ENCODE measurements around the gene PHOSPHO2. TPM values are rescaled to one million over a fixed set of nuclear protein-coding genes. Genes with fewer than 3 reads are reported as not detected.
A peak's percentile ranks its signal among the peaks of the same experiment; 100 is the strongest.

PHOSPHO2 gene
- polyA plus RNA-seq, 1 donor (not counting 4 experiments of a cell fraction or from before 2014, with no cell fraction given): 2.9 TPM

GRCh38 chr2:169683054-169683424 is 11.2 kb upstream of the PHOSPHO2 start:
- no peak overlapping the region for H2AFZ ChIP-seq (ENCODE audit: control insufficient read depth, low read length)
- no peak for TF ChIP-seq EZH2 (IDR thresholded peaks at IDR 0.05; ENCODE audit: low read length)
- TF ChIP-seq, protein P1, sequence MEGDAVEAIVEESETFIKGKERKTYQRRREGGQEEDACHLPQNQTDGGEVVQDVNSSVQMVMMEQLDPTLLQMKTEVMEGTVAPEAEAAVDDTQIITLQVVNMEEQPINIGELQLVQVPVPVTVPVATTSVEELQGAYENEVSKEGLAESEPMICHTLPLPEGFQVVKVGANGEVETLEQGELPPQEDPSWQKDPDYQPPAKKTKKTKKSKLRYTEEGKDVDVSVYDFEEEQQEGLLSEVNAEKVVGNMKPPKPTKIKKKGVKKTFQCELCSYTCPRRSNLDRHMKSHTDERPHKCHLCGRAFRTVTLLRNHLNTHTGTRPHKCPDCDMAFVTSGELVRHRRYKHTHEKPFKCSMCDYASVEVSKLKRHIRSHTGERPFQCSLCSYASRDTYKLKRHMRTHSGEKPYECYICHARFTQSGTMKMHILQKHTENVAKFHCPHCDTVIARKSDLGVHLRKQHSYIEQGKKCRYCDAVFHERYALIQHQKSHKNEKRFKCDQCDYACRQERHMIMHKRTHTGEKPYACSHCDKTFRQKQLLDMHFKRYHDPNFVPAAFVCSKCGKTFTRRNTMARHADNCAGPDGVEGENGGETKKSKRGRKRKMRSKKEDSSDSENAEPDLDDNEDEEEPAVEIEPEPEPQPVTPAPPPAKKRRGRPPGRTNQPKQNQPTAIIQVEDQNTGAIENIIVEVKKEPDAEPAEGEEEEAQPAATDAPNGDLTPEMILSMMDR (optimal IDR thresholded peaks at IDR 0.05 in 1 of 3, IDR thresholded peaks at IDR 0.05 in 1 of 3, conservative IDR thresholded peaks at IDR 0.05 in 1 of 3; ENCODE audit: extremely low read depth in 1 of 3, insufficient read depth in 2 of 3, low read length in 3 of 3): no peak
- FAIRE-seq (peak; percentile 77), DNase-seq (ENCODE audit: low read depth, low spot score) (peak; percentile 42)
- H3K27ac ChIP-seq (ENCODE audit: control insufficient read depth, insufficient read depth, low read length): peak overlapping the region; percentile 32
- H3K79me2 ChIP-seq (ENCODE audit: control insufficient read depth, insufficient read depth, low read length): no peaks in the 10 kb centered on the region
- H3K4me1 ChIP-seq (ENCODE audit: control insufficient read depth, extremely low read depth, insufficient read depth, low read length): peaks cover 14% of the 10 kb centered on the region
- H3K9me1 ChIP-seq (ENCODE audit: control insufficient read depth, extremely low read depth, insufficient read depth, low read length): no peaks in the 10 kb centered on the region
- no peak overlapping the region for H3K9ac ChIP-seq (ENCODE audit: control insufficient read depth, extremely low read depth, insufficient read depth, low read length)
- H3K4me2 ChIP-seq (ENCODE audit: control insufficient read depth, extremely low read depth, insufficient read depth, low read depth, low read length): peak overlapping the region; percentile 9
- H3K9me3 ChIP-seq (ENCODE audit: control insufficient read depth, low read depth, low read length): no peaks in the 10 kb centered on the region
- H4K20me1 ChIP-seq (ENCODE audit: control insufficient read depth, extremely low read depth, insufficient read depth, low read length): no peaks in the 10 kb centered on the region
- dilution Hi-C loops (cut with MboI; ENCODE audit: extremely low pct_ligation_motif_present, low sequenced_read_pairs): no loop called here
- no peaks in the 10 kb centered on the region for H3K27me3 ChIP-seq (ENCODE audit: control insufficient read depth, extremely low read depth, insufficient read depth, low read length)
- H3K4me3 ChIP-seq (ENCODE audit: control insufficient read depth in 2 of 3, extremely low read depth in 1 of 3, insufficient read depth in 2 of 3, low read depth in 1 of 3, low read length in 3 of 3): no peak overlapping the region
- H3K36me3 ChIP-seq (ENCODE audit: control insufficient read depth in 2 of 2, extremely low read depth in 1 of 2, insufficient read depth in 2 of 2, low read length in 2 of 2): no peaks in the 10 kb centered on the region

GRCh38 chr2:169683425-169684134 is 10.7 kb upstream of the PHOSPHO2 start:
- no peak overlapping the region for H3K9ac ChIP-seq (ENCODE audit: control insufficient read depth, extremely low read depth, insufficient read depth, low read length)
- TF ChIP-seq, protein P1 (optimal IDR thresholded peaks at IDR 0.05 in 1 of 3, IDR thresholded peaks at IDR 0.05 in 1 of 3, conservative IDR thresholded peaks at IDR 0.05 in 1 of 3; ENCODE audit: extremely low read depth in 1 of 3, insufficient read depth in 2 of 3, low read length in 3 of 3): no peak
- TF ChIP-seq EZH2 (IDR thresholded peaks at IDR 0.05; ENCODE audit: low read length): no peak
- peak overlapping the region; percentile 32 for H3K27ac ChIP-seq (ENCODE audit: control insufficient read depth, insufficient read depth, low read length)

More at GRCh38 chr2:169683425-169684134, 10.7 kb upstream of the PHOSPHO2 start:
- Histone ChIP-seq H3K36me3 (ENCODE audit: control insufficient read depth in 2 of 2, extremely low read depth in 1 of 2, insufficient read depth in 2 of 2, low read length in 2 of 2) (no peaks in the 10 kb centered on the region), H3K4me2 (ENCODE audit: control insufficient read depth, extremely low read depth, insufficient read depth, low read depth, low read length) (peak overlapping the region; percentile 9), H3K27me3 (ENCODE audit: control insufficient read depth, extremely low read depth, insufficient read depth, low read length) (no peaks in the 10 kb centered on the region), H3K4me3 (ENCODE audit: control insufficient read depth in 2 of 3, extremely low read depth in 1 of 3, insufficient read depth in 2 of 3, low read depth in 1 of 3, low read length in 3 of 3) (no peak overlapping the region), H3K79me2 (ENCODE audit: control insufficient read depth, insufficient read depth, low read length) (no peaks in the 10 kb centered on the region), H3K9me3 (ENCODE audit: control insufficient read depth, low read depth, low read length) (no peaks in the 10 kb centered on the region), H3K9me1 (ENCODE audit: control insufficient read depth, extremely low read depth, insufficient read depth, low read length) (no peaks in the 10 kb centered on the region), H4K20me1 (ENCODE audit: control insufficient read depth, extremely low read depth, insufficient read depth, low read length) (no peaks in the 10 kb centered on the region), H3K4me1 (ENCODE audit: control insufficient read depth, extremely low read depth, insufficient read depth, low read length) (peaks cover 14% of the 10 kb centered on the region), H2AFZ (ENCODE audit: control insufficient read depth, low read length) (no peak overlapping the region)
- dilution Hi-C loops (cut with MboI; ENCODE audit: extremely low pct_ligation_motif_present, low sequenced_read_pairs): no loop called here
- FAIRE-seq (peak; percentile 5), DNase-seq (ENCODE audit: low read depth, low spot score) (no peak)
